ENCODE results near the gene CEMIP.

GRCh38 chr15:80819001-80819400 is 39.8 kb downstream of the CEMIP start:
- TF ChIP-seq CTCF (IDR thresholded peaks at IDR 0.05; ENCODE audit: low read length) = no peak
- no peak for TF ChIP-seq EZH2 (optimal IDR thresholded peaks at IDR 0.05; ENCODE audit: low read depth, low read length)
- no peak for TF ChIP-seq EZH2phosphoT487 (IDR thresholded peaks at IDR 0.05; ENCODE audit: low read length)

Data from MM.1S (cell line).